ENCODE results near the gene PARP15. TPM values are rescaled to one million over a fixed set of nuclear protein-coding genes. Genes with fewer than 3 reads are reported as not detected.

The PARP15 gene
- total RNA-seq, 1 experiment from 2014 or later = 0.12 TPM

GRCh38 chr3:122553171-122553570, 24.3 kb upstream of the PARP15 start:
- Histone ChIP-seq H3K27me3 (ENCODE audit: insufficient read depth, low read length) (no peaks in the 10 kb centered on the region), H3K79me2 (ENCODE audit: insufficient read depth, low read length) (no peaks in the 10 kb centered on the region), H4K20me1 (ENCODE audit: insufficient read depth) (no peaks in the 10 kb centered on the region), H3K27ac (ENCODE audit: low read depth, low read length) (no peak overlapping the region), H3K36me3 (ENCODE audit: control insufficient read depth in 1 of 2, insufficient read depth in 2 of 2, low read length in 2 of 2) (no peaks in the 10 kb centered on the region), H3K9me3 (ENCODE audit: control insufficient read depth in 1 of 2, insufficient read depth in 1 of 2, low read depth in 1 of 2, low read length in 2 of 2) (no peaks in the 10 kb centered on the region), H2AFZ (ENCODE audit: low read depth, low read length, poor library complexity, severe bottlenecking) (no peak overlapping the region), H3K4me2 (ENCODE audit: low read length) (no peak overlapping the region), H3K9ac (ENCODE audit: low read length) (no peak overlapping the region), H3K4me1 (ENCODE audit: control insufficient read depth in 1 of 2, insufficient read depth in 2 of 2, low read length in 2 of 2) (no peaks in the 10 kb centered on the region), H3K4me3 (replicated peaks in 1 of 2; ENCODE audit: low read depth in 1 of 2, low read length in 2 of 2) (no peak overlapping the region), H3K9me2 (ENCODE audit: insufficient read depth) (no peaks in the 10 kb centered on the region)
- RAD21 ChIA-PET (ENCODE audit: low non-redundant PET in 1 of 2, low total read pairs in 2 of 2, uncharacterized antibody in 2 of 2, unreplicated experiment in 2 of 2) = no interaction called here
- no TSS peak for BruUV-seq (replicated peaks)
- DNase-seq (ENCODE audit: low read depth, low spot score) (no peak), ATAC-seq (no peak)
- POLR2A ChIA-PET = no interaction called here
- TF ChIP-seq ZBTB33 (IDR thresholded peaks at IDR 0.05; ENCODE audit: extremely low read depth, insufficient replicate concordance, low read length) (no peak), CTCF (IDR thresholded peaks at IDR 0.05 in 2 of 3, conservative IDR thresholded peaks at IDR 0.05 in 1 of 3; ENCODE audit: borderline replicate concordance in 1 of 3, insufficient read depth in 1 of 3, low read depth in 2 of 3, low read length in 2 of 3) (no peak), POLR2AphosphoS5 (IDR thresholded peaks at IDR 0.05; ENCODE audit: low read depth, low read length) (no peak), ELF1 (IDR thresholded peaks at IDR 0.05; ENCODE audit: borderline replicate concordance, low read depth) (no peak), CEBPB (IDR thresholded peaks at IDR 0.05; ENCODE audit: low read depth) (no peak), TCF7L2 (IDR thresholded peaks at IDR 0.05; ENCODE audit: borderline replicate concordance, extremely low read depth, insufficient read depth, insufficient read length) (no peak), ZNF274 (IDR thresholded peaks at IDR 0.05; ENCODE audit: low read depth, low read length) (no peak), EZH2phosphoT487 (IDR thresholded peaks at IDR 0.05; ENCODE audit: borderline replicate concordance) (no peak), RAD21 (IDR thresholded peaks at IDR 0.05; ENCODE audit: low read depth) (no peak), CBX3 (IDR thresholded peaks at IDR 0.05; ENCODE audit: low read depth) (no peak)
- TF ChIP-seq, protein P1, sequence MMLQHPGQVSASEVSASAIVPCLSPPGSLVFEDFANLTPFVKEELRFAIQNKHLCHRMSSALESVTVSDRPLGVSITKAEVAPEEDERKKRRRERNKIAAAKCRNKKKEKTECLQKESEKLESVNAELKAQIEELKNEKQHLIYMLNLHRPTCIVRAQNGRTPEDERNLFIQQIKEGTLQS (IDR thresholded peaks at IDR 0.05) = no peak
- intact Hi-C loops (cut with micrococcal nuclease) = no loop called here
- CTCF ChIA-PET = no interaction called here
